Gastroesophageal sphincter (tissue), 3 donors: ENCODE data around the gene PUS1.

ENCODE experiments used
- CTCF ChIP-seq, 4 experiments: fragments of 200-600 bp in 2 of 4; fragments of 450-650 bp in 2 of 4; sonication (generic) in 1 of 4; IDR thresholded peaks; one replicate each; pipeline ENCODE4 v1.5.1; 2017 to 2019; ENCODE audit warnings: antibody characterized with exemption in 4 of 4, mild to moderate bottlenecking in 2 of 4, moderate library complexity in 2 of 4
- POLR2A ChIP-seq, 2 donors: fragments of 450-650 bp; IDR thresholded peaks; one replicate each; pipeline ENCODE4 v1.6.1; 2017; ENCODE audit warnings: antibody characterized with exemption in 2 of 2, mild to moderate bottlenecking in 2 of 2, moderate library complexity in 1 of 2

- TF ChIP-seq CTCF (IDR thresholded peaks at IDR 0.05) (no peak), POLR2A (IDR thresholded peaks at IDR 0.05) (no peak)
Observed at GRCh38 chr12:131990980-131991305, 61.9 kb downstream of the PUS1 start.
